HTERT RPE-1 (cell line): Measurements from ENCODE around the gene SLC50A1.

Experiments used
- in situ Hi-C: fragments of 300-500 bp; cut with MboI; formaldehyde crosslinking; loops from 4 replicates; pipeline ENCODE4 v1.14.3; 2020; ENCODE audit warnings: low sequenced_read_pairs

Gene SLC50A1

GRCh38 chr1:155169541-155169940, 33.9 kb downstream of the SLC50A1 start:
- in situ Hi-C loops, result no loop called here

- in situ Hi-C loops, result no loop called here
Observed at GRCh38 chr1:155170101-155170785, 34.6 kb downstream of the SLC50A1 start.

GRCh38 chr1:155170806-155171205, 35.2 kb downstream of the SLC50A1 start:
- in situ Hi-C loops, result no loop called here

- in situ Hi-C loops, result no loop called here
Observed at GRCh38 chr1:155171836-155172731, 36.4 kb downstream of the SLC50A1 start.

- in situ Hi-C loops, result no loop called here
Observed at GRCh38 chr1:155172732-155173477, 37.3 kb downstream of the SLC50A1 start, which contains the start of gene KRTCAP2. TSS of gene KRTCAP2 (minus strand) at chr1:155173304. CDS start at chr1:155173224, 80 bp downstream.

- in situ Hi-C loops, result no loop called here
Observed at GRCh38 chr1:155173478-155174323, 38.0 kb downstream of the SLC50A1 start, which contains the start of gene TRIM46. TSS of gene TRIM46 (plus strand) at chr1:155173849. CDS start at chr1:155173967, 118 bp downstream.

- in situ Hi-C loops, result no loop called here
Observed at GRCh38 chr1:155174324-155175280, 39.0 kb downstream of the SLC50A1 start.

- in situ Hi-C loops, result no loop called here
Observed at GRCh38 chr1:155175281-155175926, 39.8 kb downstream of the SLC50A1 start.

- in situ Hi-C loops, result no loop called here
Observed at GRCh38 chr1:155175927-155176371, 40.3 kb downstream of the SLC50A1 start.

GRCh38 chr1:155176544-155177071, 41.0 kb downstream of the SLC50A1 start:
- in situ Hi-C loops, result no loop called here

GRCh38 chr1:155177192-155177917, 41.7 kb downstream of the SLC50A1 start:
- in situ Hi-C loops, result no loop called here

- in situ Hi-C loops, result no loop called here
Observed at GRCh38 chr1:155177918-155178281, 42.2 kb downstream of the SLC50A1 start.

GRCh38 chr1:155178441-155179111, 42.9 kb downstream of the SLC50A1 start:
- in situ Hi-C loops, result no loop called here

- in situ Hi-C loops, result no loop called here
Observed at GRCh38 chr1:155179112-155180031, 43.7 kb downstream of the SLC50A1 start.

GRCh38 chr1:155181371-155182051, 45.9 kb downstream of the SLC50A1 start:
- in situ Hi-C loops, result no loop called here
